HEK293 (cell line): Measurements from ENCODE around the gene GANAB.

Experiments
- BCL11A ChIP-seq: fragments of 450-650 bp; formaldehyde crosslinking; IDR thresholded peaks from 2 replicates; pipeline ENCODE4 v1.5.1; 2016; ENCODE audit warnings: low read depth, missing biosample characterization, missing genetic modification characterization
- ZBTB48 ChIP-seq: fragments of 450-650 bp; formaldehyde crosslinking; IDR thresholded peaks from 2 replicates; pipeline ENCODE4 v1.5.1; 2016; ENCODE audit warnings: missing biosample characterization, missing genetic modification characterization
- ZNF19 ChIP-seq: fragments of 450-650 bp; formaldehyde crosslinking; IDR thresholded peaks from 2 replicates; pipeline ENCODE4; 2016; ENCODE audit warnings: missing biosample characterization, missing genetic modification characterization, low read depth
- ZNF202 ChIP-seq: fragments of 450-650 bp; formaldehyde crosslinking; IDR thresholded peaks from 2 replicates; pipeline ENCODE4 v1.5.1; 2016; ENCODE audit warnings: missing biosample characterization, missing genetic modification characterization, borderline replicate concordance
- ZNF354C ChIP-seq: fragments of 450-650 bp; formaldehyde crosslinking; IDR thresholded peaks from 2 replicates; pipeline ENCODE4 v1.5.1; 2016; ENCODE audit warnings: missing biosample characterization, missing genetic modification characterization, low read depth, borderline replicate concordance
- ZNF394 ChIP-seq: fragments of 450-650 bp; formaldehyde crosslinking; IDR thresholded peaks from 2 replicates; pipeline ENCODE4 v1.5.1; 2016; ENCODE audit warnings: missing biosample characterization, missing genetic modification characterization, mild to moderate bottlenecking, moderate library complexity, borderline replicate concordance
- ZNF521 ChIP-seq: fragments of 450-650 bp; formaldehyde crosslinking; IDR thresholded peaks from 2 replicates; pipeline ENCODE4 v1.5.1; 2017; ENCODE audit warnings: missing biosample characterization, mild to moderate bottlenecking, missing genetic modification characterization
- ZNF555 ChIP-seq: fragments of 450-650 bp; formaldehyde crosslinking; conservative IDR thresholded peaks from 2 replicates; pipeline ENCODE4 v1.5.1; 2017; ENCODE audit warnings: missing biosample characterization, mild to moderate bottlenecking, missing genetic modification characterization, inconsistent platforms
- ZNF654 ChIP-seq: fragments of 450-650 bp; formaldehyde crosslinking; IDR thresholded peaks from 2 replicates; pipeline ENCODE4 v1.5.1; 2016; ENCODE audit warnings: low read depth, missing biosample characterization, missing genetic modification characterization
- ZNF658 ChIP-seq: fragments of 450-650 bp; formaldehyde crosslinking; IDR thresholded peaks from 2 replicates; pipeline ENCODE4; 2016; ENCODE audit warnings: missing biosample characterization, missing genetic modification characterization
- ZNF707 ChIP-seq: fragments of 450-650 bp; formaldehyde crosslinking; IDR thresholded peaks from 2 replicates; pipeline ENCODE4 v1.5.1; 2016; ENCODE audit warnings: missing biosample characterization, missing genetic modification characterization
- ZSCAN23 ChIP-seq: fragments of 450-650 bp; formaldehyde crosslinking; IDR thresholded peaks from 2 replicates; pipeline ENCODE4 v1.5.1; 2016; ENCODE audit warnings: missing biosample characterization, missing genetic modification characterization
- TF ChIP-seq, protein P1 (sequence below): fragments of 450-650 bp; formaldehyde crosslinking; IDR thresholded peaks from 2 replicates; pipeline ENCODE4 v1.5.1; 2016; ENCODE audit warnings: missing biosample characterization, missing genetic modification characterization, low read depth
- TF ChIP-seq, protein P2 (sequence below): fragments of 450-650 bp; formaldehyde crosslinking; IDR thresholded peaks from 2 replicates; pipeline ENCODE4 v1.5.1; 2017; ENCODE audit warnings: missing biosample characterization, missing genetic modification characterization
- TF ChIP-seq, protein P3 (sequence below): fragments of 450-650 bp; formaldehyde crosslinking; IDR thresholded peaks from 2 replicates; pipeline ENCODE4 v1.5.1; 2016; ENCODE audit warnings: missing biosample characterization, missing genetic modification characterization, borderline replicate concordance
- TF ChIP-seq, protein P4 (sequence below): fragments of 450-650 bp; formaldehyde crosslinking; IDR thresholded peaks from 2 replicates; pipeline ENCODE4 v1.5.1; 2016; ENCODE audit warnings: missing biosample characterization, missing genetic modification characterization
- TF ChIP-seq, protein P5 (sequence below): fragments of 450-650 bp; formaldehyde crosslinking; conservative IDR thresholded peaks from 2 replicates; pipeline ENCODE4 v1.5.1; 2016; ENCODE audit warnings: low read depth, missing biosample characterization, missing genetic modification characterization
- TF ChIP-seq, protein P6 (sequence below): fragments of 450-650 bp; formaldehyde crosslinking; IDR thresholded peaks from 2 replicates; pipeline ENCODE4 v1.5.1; 2016; ENCODE audit warnings: missing biosample characterization, missing genetic modification characterization
- TF ChIP-seq, protein P7 (sequence below): fragments of 450-650 bp; formaldehyde crosslinking; IDR thresholded peaks from 2 replicates; pipeline ENCODE4 v1.5.0; 2017; ENCODE audit warnings: missing biosample characterization, missing genetic modification characterization, borderline replicate concordance

The GANAB gene

DNA sequence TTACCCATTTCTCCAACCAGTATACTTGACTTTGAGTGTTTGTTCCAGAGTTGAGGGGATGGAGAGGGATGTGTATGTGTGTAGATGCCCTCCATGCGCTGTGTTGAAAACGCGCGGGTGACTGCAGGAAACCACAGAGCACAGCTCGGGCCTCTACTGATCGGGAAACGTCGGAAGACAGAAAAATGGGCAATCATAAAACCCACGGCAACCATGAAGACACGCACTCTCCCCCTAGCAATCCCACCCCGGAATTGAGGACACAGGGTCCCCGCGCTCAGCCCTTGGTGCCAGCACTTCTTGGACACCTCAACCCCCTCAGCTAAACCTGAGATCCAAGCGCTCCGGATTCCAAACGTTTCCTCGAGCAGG, 24.8 kb upstream of the GANAB start (continued):
- no peak for TF ChIP-seq ZNF19 (tag by site-specific recombination)
- TF ChIP-seq, protein P1, sequence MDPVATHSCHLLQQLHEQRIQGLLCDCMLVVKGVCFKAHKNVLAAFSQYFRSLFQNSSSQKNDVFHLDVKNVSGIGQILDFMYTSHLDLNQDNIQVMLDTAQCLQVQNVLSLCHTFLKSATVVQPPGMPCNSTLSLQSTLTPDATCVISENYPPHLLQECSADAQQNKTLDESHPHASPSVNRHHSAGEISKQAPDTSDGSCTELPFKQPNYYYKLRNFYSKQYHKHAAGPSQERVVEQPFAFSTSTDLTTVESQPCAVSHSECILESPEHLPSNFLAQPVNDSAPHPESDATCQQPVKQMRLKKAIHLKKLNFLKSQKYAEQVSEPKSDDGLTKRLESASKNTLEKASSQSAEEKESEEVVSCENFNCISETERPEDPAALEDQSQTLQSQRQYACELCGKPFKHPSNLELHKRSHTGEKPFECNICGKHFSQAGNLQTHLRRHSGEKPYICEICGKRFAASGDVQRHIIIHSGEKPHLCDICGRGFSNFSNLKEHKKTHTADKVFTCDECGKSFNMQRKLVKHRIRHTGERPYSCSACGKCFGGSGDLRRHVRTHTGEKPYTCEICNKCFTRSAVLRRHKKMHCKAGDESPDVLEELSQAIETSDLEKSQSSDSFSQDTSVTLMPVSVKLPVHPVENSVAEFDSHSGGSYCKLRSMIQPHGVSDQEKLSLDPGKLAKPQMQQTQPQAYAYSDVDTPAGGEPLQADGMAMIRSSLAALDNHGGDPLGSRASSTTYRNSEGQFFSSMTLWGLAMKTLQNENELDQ (tag by site-specific recombination) = no peak
- TF ChIP-seq ZNF658 (tag by site-specific recombination) = no peak
- TF ChIP-seq BCL11A (tag by site-specific recombination) = no peak
- no peak for TF ChIP-seq ZNF202 (tag by site-specific recombination)
- TF ChIP-seq ZNF394 (tag by site-specific recombination) = 0 out of 2 replicates have a peak, but pooled peaks have one; percentile 32
- TF ChIP-seq, protein P2, sequence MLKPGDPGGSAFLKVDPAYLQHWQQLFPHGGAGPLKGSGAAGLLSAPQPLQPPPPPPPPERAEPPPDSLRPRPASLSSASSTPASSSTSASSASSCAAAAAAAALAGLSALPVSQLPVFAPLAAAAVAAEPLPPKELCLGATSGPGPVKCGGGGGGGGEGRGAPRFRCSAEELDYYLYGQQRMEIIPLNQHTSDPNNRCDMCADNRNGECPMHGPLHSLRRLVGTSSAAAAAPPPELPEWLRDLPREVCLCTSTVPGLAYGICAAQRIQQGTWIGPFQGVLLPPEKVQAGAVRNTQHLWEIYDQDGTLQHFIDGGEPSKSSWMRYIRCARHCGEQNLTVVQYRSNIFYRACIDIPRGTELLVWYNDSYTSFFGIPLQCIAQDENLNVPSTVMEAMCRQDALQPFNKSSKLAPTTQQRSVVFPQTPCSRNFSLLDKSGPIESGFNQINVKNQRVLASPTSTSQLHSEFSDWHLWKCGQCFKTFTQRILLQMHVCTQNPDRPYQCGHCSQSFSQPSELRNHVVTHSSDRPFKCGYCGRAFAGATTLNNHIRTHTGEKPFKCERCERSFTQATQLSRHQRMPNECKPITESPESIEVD (tag by site-specific recombination) = no peak
- no peak for TF ChIP-seq ZNF521 (tag by site-specific recombination)
- TF ChIP-seq, protein P3, sequence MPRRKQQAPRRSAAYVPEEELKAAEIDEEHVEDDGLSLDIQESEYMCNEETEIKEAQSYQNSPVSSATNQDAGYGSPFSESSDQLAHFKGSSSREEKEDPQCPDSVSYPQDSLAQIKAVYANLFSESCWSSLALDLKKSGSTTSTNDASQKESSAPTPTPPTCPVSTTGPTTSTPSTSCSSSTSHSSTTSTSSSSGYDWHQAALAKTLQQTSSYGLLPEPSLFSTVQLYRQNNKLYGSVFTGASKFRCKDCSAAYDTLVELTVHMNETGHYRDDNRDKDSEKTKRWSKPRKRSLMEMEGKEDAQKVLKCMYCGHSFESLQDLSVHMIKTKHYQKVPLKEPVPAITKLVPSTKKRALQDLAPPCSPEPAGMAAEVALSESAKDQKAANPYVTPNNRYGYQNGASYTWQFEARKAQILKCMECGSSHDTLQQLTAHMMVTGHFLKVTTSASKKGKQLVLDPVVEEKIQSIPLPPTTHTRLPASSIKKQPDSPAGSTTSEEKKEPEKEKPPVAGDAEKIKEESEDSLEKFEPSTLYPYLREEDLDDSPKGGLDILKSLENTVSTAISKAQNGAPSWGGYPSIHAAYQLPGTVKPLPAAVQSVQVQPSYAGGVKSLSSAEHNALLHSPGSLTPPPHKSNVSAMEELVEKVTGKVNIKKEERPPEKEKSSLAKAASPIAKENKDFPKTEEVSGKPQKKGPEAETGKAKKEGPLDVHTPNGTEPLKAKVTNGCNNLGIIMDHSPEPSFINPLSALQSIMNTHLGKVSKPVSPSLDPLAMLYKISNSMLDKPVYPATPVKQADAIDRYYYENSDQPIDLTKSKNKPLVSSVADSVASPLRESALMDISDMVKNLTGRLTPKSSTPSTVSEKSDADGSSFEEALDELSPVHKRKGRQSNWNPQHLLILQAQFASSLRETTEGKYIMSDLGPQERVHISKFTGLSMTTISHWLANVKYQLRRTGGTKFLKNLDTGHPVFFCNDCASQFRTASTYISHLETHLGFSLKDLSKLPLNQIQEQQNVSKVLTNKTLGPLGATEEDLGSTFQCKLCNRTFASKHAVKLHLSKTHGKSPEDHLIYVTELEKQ = no peak
- TF ChIP-seq ZBTB48 (tag by site-specific recombination) = no peak; the same call in 1 of the 2 replicates
- TF ChIP-seq ZNF654 (tag by site-specific recombination) = no peak
- no peak for TF ChIP-seq ZNF707 (tag by site-specific recombination)
- TF ChIP-seq, protein P4, sequence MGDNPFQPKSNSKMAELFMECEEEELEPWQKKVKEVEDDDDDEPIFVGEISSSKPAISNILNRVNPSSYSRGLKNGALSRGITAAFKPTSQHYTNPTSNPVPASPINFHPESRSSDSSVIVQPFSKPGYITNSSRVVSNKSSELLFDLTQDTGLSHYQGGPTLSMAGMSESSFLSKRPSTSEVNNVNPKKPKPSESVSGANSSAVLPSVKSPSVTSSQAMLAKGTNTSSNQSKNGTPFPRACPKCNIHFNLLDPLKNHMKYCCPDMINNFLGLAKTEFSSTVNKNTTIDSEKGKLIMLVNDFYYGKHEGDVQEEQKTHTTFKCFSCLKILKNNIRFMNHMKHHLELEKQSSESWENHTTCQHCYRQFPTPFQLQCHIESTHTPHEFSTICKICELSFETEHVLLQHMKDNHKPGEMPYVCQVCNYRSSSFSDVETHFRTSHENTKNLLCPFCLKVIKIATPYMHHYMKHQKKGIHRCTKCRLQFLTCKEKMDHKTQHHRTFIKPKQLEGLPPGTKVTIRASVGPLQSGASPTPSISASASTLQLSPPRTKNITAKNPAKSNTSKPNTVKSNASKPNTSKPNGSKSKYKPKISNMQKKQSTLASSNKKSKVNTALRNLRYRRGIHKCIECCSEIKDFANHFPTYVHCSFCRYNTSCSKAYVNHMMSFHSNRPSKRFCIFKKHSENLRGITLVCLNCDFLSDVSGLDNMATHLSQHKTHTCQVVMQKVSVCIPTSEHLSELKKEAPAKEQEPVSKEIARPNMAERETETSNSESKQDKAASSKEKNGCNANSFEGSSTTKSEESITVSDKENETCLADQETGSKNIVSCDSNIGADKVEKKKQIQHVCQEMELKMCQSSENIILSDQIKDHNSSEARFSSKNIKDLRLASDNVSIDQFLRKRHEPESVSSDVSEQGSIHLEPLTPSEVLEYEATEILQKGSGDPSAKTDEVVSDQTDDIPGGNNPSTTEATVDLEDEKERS (tag by site-specific recombination) = 0 out of 2 replicates have a peak, but pooled peaks have one; percentile 23
- TF ChIP-seq ZNF354C (tag by site-specific recombination) = no peak
- no peak for TF ChIP-seq ZSCAN23 (tag by site-specific recombination)
- TF ChIP-seq, protein P5, sequence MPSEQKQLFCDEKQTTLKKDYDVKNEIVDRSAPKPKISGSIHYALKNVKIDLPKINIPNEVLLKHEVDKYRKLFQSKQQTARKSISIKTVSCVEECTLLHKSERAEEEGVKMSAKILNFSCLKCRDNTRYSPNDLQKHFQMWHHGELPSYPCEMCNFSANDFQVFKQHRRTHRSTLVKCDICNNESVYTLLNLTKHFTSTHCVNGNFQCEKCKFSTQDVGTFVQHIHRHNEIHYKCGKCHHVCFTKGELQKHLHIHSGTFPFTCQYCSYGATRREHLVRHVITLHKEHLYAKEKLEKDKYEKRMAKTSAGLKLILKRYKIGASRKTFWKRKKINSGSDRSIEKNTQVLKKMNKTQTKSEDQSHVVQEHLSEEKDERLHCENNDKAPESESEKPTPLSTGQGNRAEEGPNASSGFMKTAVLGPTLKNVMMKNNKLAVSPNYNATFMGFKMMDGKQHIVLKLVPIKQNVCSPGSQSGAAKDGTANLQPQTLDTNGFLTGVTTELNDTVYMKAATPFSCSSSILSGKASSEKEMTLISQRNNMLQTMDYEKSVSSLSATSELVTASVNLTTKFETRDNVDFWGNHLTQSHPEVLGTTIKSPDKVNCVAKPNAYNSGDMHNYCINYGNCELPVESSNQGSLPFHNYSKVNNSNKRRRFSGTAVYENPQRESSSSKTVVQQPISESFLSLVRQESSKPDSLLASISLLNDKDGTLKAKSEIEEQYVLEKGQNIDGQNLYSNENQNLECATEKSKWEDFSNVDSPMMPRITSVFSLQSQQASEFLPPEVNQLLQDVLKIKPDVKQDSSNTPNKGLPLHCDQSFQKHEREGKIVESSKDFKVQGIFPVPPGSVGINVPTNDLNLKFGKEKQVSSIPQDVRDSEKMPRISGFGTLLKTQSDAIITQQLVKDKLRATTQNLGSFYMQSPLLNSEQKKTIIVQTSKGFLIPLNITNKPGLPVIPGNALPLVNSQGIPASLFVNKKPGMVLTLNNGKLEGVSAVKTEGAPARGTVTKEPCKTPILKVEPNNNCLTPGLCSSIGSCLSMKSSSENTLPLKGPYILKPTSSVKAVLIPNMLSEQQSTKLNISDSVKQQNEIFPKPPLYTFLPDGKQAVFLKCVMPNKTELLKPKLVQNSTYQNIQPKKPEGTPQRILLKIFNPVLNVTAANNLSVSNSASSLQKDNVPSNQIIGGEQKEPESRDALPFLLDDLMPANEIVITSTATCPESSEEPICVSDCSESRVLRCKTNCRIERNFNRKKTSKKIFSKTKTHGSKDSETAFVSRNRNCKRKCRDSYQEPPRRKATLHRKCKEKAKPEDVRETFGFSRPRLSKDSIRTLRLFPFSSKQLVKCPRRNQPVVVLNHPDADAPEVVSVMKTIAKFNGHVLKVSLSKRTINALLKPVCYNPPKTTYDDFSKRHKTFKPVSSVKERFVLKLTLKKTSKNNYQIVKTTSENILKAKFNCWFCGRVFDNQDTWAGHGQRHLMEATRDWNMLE (tag by site-specific recombination) = no peak
- TF ChIP-seq, protein P6, sequence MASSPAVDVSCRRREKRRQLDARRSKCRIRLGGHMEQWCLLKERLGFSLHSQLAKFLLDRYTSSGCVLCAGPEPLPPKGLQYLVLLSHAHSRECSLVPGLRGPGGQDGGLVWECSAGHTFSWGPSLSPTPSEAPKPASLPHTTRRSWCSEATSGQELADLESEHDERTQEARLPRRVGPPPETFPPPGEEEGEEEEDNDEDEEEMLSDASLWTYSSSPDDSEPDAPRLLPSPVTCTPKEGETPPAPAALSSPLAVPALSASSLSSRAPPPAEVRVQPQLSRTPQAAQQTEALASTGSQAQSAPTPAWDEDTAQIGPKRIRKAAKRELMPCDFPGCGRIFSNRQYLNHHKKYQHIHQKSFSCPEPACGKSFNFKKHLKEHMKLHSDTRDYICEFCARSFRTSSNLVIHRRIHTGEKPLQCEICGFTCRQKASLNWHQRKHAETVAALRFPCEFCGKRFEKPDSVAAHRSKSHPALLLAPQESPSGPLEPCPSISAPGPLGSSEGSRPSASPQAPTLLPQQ (tag by site-specific recombination) = no peak
- TF ChIP-seq, protein P7, sequence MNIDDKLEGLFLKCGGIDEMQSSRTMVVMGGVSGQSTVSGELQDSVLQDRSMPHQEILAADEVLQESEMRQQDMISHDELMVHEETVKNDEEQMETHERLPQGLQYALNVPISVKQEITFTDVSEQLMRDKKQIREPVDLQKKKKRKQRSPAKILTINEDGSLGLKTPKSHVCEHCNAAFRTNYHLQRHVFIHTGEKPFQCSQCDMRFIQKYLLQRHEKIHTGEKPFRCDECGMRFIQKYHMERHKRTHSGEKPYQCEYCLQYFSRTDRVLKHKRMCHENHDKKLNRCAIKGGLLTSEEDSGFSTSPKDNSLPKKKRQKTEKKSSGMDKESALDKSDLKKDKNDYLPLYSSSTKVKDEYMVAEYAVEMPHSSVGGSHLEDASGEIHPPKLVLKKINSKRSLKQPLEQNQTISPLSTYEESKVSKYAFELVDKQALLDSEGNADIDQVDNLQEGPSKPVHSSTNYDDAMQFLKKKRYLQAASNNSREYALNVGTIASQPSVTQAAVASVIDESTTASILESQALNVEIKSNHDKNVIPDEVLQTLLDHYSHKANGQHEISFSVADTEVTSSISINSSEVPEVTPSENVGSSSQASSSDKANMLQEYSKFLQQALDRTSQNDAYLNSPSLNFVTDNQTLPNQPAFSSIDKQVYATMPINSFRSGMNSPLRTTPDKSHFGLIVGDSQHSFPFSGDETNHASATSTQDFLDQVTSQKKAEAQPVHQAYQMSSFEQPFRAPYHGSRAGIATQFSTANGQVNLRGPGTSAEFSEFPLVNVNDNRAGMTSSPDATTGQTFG = no peak
- TF ChIP-seq ZNF555 = no peak
